NOMO-1 treated with dmso at 0.1 percent for 144 hours (cell line): ENCODE results near the gene MYO16.
A peak's percentile ranks its signal among the peaks of the same experiment; 100 is the strongest.

Source experiments
- DNase-seq: peaks from one replicate; lab custom pipeline; 2025; ENCODE audit not compliant: unreplicated experiment; lab: John Stamatoyannopoulos, UW

MYO16 gene

GRCh38 chr13:108925070-108925469, 295.7 kb downstream of the MYO16 start:
- no peak for DNase-seq

- DNase-seq = no peak
Observed at GRCh38 chr13:108926862-108927261, 297.5 kb downstream of the MYO16 start.

- DNase-seq = no peak
Observed at GRCh38 chr13:108927615-108928014, 298.2 kb downstream of the MYO16 start.

DNA sequence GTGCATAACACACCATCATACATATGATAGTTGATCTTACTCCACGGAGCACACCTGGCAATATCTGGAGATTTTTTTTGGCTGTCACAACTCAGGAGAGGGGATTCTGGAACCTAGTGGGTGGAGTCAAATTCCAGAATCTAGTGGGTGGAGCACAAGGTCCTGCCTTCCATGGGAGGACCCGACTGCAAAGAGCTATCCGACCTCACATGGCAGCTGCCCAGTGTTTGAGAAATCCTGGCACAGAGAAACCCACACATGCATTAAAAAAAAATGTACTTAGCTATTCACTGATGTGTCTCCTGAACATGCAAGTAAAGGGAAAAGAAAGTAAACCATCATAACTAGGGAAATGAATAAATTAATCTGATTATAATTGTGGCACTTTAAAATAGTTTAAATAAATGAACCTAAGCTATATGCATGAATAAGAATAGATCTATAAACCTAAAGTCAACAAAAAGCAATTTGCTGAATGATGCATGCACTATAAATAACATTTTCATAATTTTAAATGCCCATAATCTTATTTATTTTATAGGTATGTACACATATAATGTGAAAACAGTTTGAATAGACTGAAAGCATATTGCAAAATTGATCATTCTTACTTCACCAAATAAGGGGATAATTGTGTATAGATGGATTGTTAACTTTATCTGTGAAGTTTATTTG, 300.3 kb downstream of the MYO16 start:
- DNase-seq = no peak

DNA sequence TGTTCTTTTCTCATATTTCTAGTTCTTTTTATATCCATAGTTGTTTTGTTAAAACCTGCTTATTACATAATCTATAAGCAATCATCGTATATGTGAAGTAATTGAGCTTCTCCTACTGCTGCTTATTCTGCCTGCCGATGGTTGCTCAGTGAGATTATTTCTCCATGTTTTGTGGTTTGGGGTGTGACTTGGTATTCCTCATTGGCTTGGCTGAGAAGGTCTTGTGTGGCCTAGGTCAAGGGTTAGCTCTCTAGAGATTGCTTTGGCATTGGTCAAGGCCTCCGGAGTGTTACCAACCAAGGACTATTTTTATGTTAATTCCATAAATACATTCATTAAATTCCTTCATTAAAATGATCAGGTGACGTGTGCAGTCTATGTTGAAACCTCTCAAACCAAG, 302.8 kb downstream of the MYO16 start:
- peak; percentile 16 for DNase-seq

DNA sequence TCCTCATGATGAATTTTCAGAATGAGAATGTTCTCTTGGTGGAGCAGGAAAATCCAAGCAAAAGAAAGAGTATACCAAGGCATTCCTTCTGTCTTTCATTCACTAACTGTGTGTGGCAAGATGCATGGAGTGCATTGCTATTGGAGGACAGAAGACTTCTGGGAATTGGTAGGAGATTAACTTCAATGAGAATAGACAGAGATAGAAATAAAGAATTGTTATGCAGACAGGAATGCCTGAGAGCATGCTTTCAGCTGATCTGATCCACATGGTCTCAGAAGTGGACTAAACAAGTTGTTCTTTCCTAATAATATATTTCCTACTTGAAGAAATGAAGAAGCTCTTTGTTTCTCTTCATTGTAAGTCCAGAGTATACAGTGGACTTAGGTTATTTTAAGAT, 303.6 kb downstream of the MYO16 start:
- DNase-seq = no peak

DNA sequence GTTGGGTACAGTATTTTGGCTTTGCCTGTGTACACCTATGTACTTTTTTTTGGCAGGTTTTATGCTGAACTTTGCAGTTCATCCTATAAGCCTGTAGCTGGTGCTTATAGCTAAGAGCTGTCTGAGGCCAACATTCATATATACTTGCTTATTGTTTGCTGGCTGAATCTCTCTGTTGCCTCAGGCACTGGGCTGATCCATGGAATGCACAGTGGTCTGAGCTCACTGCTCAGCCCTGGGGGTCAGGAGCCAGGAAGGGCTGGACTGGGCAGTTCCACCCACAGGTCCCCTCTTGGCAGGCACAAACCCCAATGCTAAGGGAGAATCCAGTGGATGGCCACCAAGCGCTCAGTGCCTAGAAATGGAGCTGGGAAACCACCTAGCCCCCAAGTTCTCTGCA, 308.7 kb downstream of the MYO16 start:
- DNase-seq = no peak

- DNase-seq = no peak
Observed at GRCh38 chr13:108940121-108940520, 310.7 kb downstream of the MYO16 start.

- no peak for DNase-seq
Observed at GRCh38 chr13:108943842-108944241, 314.4 kb downstream of the MYO16 start.

GRCh38 chr13:108944760-108945159, 315.3 kb downstream of the MYO16 start:
- peak; percentile 28 for DNase-seq

- no peak for DNase-seq
Observed at GRCh38 chr13:108947551-108948030, 318.2 kb downstream of the MYO16 start.

- DNase-seq = no peak
Observed at GRCh38 chr13:108948251-108948671, 318.9 kb downstream of the MYO16 start.

- no peak for DNase-seq
Observed at GRCh38 chr13:108950333-108951010, 321.1 kb downstream of the MYO16 start.

DNA sequence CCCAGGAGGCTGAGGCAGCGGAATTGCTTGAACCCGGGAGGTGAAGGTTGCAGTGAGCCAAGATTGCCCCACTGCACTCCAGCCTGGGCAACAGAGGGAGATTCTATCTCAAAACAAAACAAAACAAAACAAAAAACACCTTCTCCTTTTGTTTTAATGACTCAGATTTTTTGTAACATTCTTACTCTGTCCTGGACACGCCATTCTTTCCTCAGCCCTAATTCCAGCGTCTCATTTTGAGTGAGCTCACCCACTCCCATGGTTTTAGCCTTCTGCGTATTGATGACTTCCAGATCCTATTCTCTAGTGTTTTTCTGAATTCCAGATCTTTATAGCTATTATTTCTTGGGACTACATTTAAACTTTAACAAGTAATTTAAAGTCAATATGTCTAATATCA, 326.3 kb downstream of the MYO16 start:
- no peak for DNase-seq

GRCh38 chr13:108957369-108958012, 328.1 kb downstream of the MYO16 start:
- no peak for DNase-seq

GRCh38 chr13:108958013-108958376, 328.6 kb downstream of the MYO16 start:
- DNase-seq = no peak

- no peak for DNase-seq
Observed at GRCh38 chr13:108959234-108959633, 329.8 kb downstream of the MYO16 start.

- no peak for DNase-seq
Observed at GRCh38 chr13:108960006-108960405, 330.6 kb downstream of the MYO16 start.

GRCh38 chr13:108961542-108962125, 332.2 kb downstream of the MYO16 start:
- DNase-seq = peak; percentile 41

GRCh38 chr13:108962654-108963053, 333.2 kb downstream of the MYO16 start:
- DNase-seq = no peak

DNA sequence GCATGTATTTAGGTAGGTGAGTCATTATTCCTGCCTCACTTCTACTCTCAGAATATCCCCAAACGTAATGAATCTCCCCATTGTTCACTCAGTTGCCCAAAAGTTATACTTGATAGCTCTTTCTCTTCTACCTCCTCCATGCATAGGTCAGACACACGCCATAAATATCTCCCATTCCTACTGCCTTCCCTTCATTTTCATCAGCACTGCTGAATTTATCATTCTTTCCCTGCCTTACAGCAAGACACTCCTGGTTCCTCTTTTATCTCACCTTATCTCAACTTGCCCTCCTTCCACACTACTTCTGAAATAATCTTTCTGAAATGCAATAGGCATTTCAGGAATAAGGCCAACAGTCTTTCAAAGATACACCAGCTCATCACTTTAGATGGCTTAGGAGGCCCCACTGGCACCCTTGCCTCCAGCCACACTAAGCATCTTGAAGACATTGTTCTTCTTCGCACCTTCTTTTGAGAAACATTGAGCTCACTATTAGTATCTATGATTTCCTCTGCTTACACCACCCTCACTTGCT, 333.9 kb downstream of the MYO16 start:
- no peak for DNase-seq
